NCI-H187 treated with DMSO at 0.1 percent for 48 hours (cell line): ENCODE data around the gene BCKDHA.
"Not testable (repeated sequence)": the region's sequence is repeated elsewhere in the genome, so short reads cannot be mapped to it uniquely, and the experiment has no call there.

Source experiments
- DNase-seq: peaks from one replicate; lab custom pipeline; 2025; lab: John Stamatoyannopoulos, UW

Gene BCKDHA

DNA sequence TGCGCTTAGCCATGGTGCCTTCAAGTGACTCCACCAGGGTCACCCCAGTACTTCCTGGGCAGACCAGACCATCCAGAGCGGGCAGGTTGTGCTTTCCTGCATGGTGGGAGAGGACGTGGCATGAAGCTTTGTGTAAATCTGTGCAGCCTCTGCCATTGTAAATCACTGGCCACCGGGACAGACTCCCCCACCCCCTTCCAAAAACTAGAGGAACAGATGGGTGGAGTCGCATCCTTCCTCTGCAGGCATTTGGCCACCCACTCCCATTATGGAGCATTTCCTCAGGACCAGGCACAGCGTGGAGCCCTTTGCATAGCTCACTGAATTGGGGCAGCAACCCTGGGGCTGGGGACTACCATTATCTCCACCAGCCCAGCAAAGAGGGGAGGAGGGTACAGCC is 8.2 kb downstream of the BCKDHA start:
- DNase-seq = no peak

DNA sequence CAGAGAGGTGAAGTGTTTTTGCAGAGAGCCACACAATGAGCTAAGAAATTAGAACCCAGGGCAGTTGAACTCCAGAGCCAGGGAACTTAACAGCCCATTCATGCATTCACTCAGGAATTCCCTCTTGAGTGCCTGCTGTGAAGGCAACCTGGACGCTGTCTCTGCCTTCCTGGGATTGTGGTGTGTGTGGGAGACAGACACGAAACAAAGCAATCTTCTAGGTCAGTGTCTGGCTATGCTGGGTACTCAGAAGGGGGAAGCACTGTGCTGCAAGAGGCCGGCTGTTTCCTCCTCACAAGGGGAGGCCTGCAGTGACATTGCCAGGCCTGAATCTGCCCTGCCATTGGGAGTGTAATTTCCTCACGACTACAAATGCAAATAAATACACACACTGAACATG is 9.7 kb downstream of the BCKDHA start:
- DNase-seq = no peak

DNA sequence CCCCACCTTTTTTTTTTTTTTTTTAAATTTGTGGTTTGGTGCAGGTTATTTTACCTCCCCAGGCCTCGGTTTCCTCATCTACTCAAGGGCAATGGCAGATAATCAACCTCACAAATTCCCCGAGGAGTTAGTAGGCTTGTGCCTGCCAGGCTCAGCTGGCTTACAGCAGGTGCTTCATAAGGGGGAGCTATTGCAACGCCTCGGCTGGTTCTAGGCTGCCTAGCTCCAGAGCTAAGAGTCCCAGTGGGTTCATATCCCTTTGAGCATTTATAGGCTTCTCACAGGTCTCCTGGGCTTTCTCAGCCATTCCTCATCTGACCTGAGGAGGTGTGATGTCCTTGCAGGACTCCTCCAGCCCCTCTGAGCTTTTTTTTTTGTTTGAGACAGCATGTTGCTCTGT is 10.6 kb downstream of the BCKDHA start:
- DNase-seq = no peak

DNA sequence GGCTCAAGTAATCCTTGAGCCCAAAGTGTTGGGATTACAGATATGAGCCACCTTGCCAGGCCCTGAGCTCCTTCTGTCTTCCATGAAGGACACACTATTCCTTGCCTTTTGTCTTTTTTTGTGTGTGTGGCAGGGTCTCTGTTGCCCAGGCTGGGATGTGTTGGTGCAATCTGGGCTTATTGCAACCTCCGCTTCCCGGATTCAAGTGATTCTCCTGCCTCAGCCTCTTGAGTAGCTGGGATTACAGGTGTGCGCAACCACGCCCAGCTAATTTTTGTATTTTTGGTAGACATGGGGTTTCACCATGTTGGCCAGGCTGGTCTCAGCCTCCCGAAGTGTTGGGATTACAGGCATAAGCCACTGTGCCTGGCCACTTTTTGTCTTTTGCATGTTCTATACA is 11.2 kb downstream of the BCKDHA start:
- not testable (repeated sequence) for DNase-seq

DNA sequence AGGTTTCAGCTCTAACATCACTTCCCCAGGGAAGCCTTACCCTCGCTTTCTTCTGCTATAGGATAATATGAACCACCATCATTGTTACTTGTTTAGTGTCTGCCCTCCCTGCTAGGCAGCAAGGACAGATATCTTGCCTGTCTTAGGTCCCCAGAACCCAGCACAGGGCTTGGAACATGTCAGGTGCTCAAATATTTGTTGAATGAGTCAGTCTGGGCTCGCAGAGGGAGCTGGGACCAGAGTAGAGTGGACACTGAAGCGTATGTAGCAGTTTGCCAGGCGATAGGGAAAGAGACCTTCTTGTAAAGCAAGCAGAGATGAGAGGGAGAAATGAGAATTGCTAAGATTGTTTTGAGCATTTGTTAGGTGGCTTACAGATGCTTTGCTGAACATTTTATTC is 11.7 kb downstream of the BCKDHA start:
- no peak for DNase-seq

DNA sequence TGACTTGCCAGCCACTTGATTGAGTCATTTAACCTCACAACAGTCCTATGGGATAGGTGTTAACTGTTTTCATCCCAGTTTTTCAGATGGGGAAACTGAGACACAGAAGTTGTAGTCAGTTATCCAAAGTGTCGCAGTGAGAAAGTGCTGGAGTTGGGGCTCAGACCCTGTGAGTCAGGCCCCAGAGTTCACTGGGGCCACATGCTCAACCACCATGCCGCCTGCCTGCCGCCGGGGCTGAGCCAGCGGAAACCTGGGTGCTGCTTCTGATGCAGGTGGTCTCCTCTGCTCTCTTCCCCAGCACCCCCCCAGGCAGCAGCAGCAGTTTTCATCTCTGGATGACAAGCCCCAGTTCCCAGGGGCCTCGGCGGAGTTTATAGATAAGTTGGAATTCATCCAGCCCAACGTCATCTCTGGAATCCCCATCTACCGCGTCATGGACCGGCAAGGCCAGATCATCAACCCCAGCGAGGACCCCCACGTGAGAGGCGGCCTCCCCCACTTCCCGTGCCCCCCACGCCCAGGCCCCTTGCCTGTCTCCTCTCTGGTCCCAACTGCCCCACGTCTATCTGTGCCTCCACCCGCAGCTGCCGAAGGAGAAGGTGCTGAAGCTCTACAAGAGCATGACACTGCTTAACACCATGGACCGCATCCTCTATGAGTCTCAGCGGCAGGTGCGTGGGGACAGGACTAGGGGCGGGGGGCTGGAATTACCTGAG is 12.9 kb downstream of the BCKDHA start:
- no peak for DNase-seq

DNA sequence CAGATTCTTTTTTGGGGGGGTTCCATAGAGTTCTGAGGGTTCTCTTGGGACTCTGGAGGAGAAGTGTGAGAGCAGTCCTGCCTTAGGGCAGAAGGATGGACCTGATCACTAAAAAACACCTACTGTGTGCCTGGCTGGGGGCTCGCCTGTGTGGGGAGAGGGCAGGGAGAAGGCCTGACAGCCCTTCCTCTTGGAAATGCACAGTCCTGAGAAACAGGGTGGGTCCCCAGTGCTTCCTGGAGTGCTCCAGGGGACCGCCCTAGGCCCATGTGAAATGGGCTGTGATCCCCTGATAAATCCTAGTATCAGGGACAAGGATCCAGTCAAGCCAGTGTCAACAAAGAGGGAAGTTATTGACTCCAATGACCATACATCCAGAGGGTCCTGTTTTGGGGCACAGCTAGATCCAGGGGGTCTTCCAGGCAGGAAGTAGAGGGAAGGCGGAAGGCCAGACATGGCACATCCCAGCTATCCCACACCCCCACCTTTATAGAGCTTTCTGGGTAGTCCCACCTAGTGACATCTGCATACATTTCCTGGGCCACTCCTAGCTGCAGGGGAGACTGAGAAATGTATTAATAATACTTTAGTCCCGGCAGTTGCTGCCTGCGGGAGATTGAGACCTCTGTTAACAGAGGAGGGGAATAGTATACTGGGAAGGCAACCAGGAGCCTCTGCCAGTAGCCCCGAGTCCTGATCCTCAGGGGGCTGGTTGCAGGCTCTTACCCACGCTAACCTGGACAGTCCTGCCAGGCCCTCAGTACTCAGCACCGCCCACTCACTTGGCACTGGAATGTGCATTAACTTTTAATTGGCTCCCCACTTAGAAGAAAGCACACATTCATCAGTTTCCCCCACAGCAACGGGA is 13.7 kb downstream of the BCKDHA start:
- no peak for DNase-seq

DNA sequence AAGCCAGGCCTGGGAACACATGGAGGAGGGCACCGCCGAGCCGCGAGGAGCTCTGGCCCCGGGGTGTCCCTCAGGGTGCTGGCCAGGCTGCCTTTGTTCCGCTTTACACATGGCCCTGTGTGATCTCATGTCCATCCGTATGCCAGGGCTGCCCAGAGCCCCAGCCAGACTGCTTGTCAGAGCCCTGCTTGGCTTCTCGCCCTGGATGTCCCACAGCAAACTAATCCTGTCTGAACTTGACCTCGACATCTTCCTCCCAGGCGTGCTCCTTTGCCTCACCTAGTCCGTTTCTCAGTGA is 14.3 kb downstream of the BCKDHA start:
- DNase-seq = no peak

DNA sequence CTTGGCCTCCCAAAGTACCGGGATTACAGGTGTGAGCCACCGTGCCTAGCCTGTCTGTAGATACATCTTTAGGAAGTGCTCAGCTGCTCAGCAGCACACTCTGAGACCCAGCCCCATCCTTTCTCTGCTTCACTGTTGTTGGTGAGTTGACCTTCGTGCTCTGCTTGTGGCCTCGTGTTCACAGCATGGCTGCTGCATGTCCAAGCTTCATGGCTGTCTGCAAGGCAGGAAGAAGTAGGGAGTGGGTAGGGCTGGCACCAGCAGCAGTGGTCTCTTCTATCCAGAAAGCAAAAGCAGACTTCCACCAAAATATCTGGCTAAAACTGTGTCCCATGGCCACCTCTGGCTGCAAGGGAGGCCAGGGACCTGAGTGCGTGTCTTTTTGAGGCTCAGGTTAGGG is 15.3 kb downstream of the BCKDHA start:
- DNase-seq = no peak

DNA sequence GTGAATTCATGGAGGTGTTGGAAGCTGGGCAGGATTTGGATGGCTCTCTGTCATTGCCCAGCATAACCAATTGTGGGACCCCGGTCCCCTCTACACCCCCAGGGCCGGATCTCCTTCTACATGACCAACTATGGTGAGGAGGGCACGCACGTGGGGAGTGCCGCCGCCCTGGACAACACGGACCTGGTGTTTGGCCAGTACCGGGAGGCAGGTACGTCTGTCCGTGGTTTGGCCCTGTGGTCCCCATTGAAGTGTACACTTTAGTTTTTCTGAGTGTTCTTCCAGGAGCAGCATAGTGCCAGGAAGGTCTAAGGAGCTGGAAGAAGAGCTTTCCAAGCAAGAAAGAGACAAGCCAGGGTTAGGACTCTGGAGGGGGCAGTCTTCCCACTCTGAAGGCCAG is 16.3 kb downstream of the BCKDHA start:
- no peak for DNase-seq

DNA sequence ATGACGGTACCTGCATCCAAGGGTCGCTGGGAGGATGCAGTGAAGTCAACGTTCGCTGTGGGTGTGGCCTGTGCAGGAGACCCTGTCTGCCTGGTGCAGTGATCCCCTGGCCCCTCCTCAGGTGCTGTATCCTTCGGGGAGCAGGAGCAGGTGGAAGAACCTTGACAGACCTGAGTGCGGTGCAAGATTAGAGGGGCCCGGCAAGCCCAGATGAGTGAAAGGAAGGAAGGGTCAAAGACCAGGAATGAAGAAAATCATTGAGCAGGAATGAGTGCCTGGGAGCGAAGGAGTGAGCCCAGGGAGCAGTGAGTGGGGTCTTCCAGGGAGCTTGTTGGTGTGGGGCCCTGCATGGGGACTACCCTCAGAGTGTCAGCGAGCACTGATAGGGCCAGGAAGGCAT is 16.8 kb downstream of the BCKDHA start:
- DNase-seq = no peak

DNA sequence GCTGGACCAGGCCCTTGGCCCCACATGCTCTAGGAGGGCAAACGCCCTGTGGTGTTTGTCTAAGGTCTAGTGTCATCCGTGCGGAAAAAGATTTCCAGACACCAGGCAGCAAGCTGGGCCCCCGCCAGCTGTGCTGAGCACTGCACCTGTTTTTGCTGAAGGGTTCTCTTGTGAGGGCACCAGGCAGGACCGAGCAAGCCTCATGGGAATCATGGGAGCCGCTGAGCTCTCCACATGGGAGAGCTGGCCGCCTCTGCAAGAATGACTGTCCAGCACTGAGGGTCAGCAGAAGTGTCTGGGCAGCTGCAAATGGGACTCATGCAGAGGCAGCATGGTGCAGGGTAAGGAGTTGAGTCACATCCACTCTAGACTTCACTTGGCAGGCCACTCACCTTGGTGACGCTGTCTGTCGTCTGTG is 17.5 kb downstream of the BCKDHA start:
- DNase-seq = peak; percentile 66

DNA sequence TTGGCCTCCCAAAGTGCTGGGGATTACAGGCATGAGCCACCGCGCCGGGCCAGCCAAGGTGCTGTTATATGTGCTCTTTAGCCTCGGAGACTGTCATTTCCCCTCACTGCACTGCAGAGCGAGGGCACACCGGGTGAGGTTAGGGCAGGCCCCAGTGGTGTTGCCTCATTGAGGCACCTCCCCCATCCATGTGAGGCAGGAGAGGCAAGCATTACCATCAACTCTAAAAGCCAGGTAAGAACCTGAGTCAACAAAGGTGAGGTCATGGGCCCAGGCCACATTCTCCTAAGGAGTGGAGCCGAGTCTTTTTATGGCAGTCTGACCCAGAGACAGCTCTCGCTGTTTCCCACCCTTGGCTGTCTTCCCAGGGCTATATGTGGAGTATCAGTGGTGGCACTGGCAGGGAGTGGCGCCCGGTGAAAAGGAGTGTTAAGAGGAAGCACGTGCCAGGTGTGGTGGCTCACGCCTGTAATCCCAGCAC is 18.6 kb downstream of the BCKDHA start:
- DNase-seq = no peak

DNA sequence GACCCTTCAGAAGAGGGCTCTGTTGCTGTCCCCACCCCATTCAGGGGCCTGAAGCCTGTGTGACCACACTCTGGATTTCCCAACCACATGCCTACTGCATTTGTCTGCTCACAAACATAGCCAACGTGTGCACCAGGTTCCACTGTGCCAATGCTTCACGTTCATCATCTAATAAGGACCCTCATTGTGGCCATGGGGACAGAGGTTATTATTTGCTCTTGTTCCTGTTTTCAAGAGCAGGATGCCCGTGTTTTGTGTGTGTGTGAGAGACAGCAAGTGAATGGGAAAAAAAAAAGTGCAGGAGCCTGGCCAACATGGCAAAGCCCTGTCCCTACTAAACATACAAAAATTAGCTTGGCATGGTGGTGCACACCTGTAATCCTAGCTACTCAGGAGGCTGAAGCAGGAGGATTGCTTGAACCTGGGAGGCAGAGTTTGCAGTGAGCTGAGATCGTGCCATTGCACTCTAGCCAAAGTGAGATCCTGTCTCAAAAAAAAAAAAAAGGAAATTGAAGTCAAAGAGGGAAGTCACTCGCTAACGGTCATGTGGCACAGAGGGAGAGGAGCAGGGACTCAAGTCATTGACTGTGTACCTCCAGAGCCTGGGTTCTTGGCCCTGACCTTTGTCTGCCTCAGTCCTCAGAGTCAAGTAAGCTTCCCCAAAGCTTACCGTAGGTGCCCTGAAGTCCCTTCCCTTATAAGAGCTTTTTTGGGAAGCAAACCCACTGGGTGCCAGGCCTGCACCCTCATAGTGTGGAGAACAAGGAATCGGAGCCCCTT is 22.7 kb downstream of the BCKDHA start:
- DNase-seq = no peak

DNA sequence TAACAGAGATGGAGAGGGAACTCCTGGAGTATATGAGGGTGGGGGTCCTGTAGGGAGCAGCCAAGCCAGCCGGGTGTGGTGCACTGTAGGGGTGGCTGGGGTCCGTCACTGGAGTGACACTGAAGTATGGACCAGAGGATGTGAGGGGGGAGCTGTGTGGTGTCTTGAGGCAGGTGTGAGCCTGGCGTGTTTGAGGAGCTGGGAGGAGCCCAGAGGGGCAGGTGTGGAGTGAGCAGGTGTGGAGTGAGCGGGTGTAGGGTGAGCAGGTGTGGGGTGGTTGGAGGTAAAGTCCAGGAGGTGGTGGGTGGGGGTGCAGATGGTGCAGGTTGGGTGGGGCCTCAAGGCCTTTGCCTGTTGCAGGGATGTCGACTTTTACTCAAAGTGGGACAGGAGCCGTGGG is 23.7 kb downstream of the BCKDHA start:
- DNase-seq = peak; percentile 86

DNA sequence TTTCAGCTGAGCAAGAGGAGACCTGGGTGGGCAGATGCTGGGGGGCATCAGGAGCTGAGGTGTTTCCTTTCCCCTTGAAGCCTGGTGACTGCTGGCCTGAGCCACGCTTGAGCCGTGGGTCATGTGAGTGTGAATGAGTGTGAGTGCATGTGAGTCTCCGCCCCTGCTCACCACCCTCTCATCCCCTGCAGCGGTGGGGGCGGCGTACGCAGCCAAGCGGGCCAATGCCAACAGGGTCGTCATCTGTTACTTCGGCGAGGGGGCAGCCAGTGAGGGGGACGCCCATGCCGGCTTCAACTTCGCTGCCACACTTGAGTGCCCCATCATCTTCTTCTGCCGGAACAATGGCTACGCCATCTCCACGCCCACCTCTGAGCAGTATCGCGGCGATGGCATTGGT is 24.4 kb downstream of the BCKDHA start:
- DNase-seq = no peak

DNA sequence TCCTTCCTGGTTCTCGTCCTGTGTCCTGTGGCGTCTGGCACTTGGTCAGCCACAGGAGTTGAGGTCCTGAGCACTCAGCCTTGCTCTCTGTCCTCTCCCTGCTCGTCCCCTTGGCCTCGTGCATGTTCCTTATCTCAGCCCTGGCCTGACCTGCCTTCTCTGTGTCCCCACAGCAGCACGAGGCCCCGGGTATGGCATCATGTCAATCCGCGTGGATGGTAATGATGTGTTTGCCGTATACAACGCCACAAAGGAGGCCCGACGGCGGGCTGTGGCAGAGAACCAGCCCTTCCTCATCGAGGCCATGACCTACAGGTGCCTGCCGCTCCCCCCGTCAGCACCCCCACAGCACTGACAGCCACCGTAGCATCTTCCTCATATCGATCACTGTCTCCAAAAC is 24.8 kb downstream of the BCKDHA start:
- no peak for DNase-seq

DNA sequence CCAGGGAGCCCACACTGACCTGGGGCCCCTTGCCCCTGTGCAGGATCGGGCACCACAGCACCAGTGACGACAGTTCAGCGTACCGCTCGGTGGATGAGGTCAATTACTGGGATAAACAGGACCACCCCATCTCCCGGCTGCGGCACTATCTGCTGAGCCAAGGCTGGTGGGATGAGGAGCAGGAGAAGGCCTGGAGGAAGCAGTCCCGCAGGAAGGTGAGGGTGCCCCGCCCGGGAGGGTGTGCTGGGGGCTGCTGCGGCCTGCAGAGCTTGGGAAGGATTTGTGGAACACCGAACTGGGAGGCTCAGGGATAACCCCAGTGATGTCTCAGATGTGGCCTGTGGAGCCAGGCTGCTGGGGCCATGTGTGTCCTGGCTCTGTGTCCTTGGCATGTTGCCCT is 25.3 kb downstream of the BCKDHA start:
- no peak for DNase-seq

DNA sequence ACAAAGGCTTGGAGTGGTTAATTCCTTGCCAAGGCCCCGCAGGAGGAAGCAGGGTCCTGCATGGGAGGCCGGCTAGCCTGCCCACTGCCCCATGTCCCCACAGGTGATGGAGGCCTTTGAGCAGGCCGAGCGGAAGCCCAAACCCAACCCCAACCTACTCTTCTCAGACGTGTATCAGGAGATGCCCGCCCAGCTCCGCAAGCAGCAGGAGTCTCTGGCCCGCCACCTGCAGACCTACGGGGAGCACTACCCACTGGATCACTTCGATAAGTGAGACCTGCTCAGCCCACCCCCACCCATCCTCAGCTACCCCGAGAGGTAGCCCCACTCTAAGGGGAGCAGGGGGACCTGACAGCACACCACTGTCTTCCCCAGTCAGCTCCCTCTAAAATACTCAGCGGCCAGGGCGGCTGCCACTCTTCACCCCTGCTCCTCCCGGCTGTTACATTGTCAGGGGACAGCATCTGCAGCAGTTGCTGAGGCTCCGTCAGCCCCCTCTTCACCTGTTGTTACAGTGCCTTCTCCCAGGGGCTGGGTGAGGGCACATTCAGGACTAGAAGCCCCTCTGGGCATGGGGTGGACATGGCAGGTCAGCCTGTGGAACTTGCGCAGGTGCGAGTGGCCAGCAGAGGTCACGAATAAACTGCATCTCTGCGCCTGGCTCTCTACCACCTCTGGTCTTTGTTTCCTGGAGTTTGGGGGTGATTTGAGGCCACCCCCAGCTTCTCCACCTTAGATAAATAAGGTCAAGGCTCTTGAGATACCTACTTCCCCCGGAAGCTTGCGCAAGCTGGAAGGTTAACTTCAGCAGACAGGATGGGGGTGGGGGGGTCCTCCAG is 26.9 kb downstream of the BCKDHA start:
- DNase-seq = no peak

DNA sequence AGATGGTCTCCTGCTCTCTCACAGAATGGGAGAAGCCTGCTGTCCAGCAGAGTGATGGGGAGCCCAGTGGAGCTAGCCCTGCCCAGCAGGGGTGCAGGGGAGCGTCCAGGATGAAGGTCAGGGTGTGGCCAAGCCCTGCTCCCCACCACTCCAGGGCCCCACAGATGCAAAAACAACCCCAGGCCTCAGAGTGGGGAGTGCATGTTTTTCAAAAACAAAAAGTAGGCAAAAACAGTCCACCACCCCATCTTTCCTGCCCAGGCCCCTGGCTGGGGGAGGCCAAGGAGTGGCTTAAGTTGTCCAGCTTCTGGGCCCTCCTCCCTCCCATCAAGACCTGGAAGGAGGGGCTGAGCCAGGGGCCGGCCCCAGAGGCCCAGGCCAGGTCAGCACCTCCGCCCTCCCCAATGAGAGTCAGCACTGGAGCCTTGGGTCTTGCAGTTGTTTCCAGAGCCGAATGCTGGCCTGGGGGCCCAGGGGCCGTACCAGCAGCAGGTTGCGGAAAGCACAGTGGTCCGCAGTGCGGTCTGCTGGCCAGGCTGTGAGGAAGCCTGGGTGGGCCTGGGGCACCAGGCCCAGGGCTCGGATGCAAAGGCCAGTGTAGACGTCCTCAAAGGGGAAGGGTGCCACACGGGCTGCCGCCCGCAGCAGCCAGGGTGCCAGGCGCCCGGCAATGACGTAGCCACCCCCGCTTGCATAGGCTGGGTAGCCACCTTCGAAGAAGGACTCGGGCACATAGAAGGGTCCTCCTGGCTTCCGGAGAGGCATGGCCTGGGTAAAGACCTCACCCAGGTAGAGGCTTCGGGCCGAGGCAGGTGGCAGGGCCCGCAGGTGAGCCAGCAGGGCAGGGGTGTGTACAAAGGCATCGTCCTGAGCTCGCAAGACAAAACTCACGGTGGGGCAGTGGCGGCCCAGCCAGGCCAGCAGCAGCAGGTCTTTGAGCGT is 27.8 kb downstream of the BCKDHA start:
- DNase-seq = no peak
